Calu3 (cell line): ENCODE results near the gene GREB1L. TPM values are rescaled to one million over a fixed set of nuclear protein-coding genes. Genes with fewer than 3 reads are reported as not detected.

ENCODE experiments used
- BruUV-seq: library from RNA; stranded (reverse); fragments of 400-500 nt; replicated peaks from 2 replicates; lab custom pipeline; 2021; lab: Mats Ljungman, UMichigan
- CTCF ChIA-PET: fragments of 300-600 bp; sonication (Branson Sonifier 250); formaldehyde crosslinking; loops from one replicate; lab custom pipeline; 2022; ENCODE audit warnings: antibody characterized with exemption; lab: Charles Lee
- DNase-seq: peaks from one replicate; pipeline ENCODE4 v3.0.0; 2022
- H3K27ac Mint-ChIP-seq: one replicate; pipeline ENCODE4 v1.8.0; 2022; ENCODE audit warnings: mixed read lengths; ENCODE audit not compliant: unreplicated experiment
- H3K27me3 Mint-ChIP-seq: one replicate; pipeline ENCODE4 v1.8.0; 2022; ENCODE audit warnings: mixed read lengths; ENCODE audit not compliant: unreplicated experiment
- H3K36me3 Mint-ChIP-seq: one replicate; pipeline ENCODE4 v1.8.0; 2022; ENCODE audit warnings: mild to moderate bottlenecking, moderate library complexity, mixed read lengths; ENCODE audit not compliant: insufficient read depth, unreplicated experiment
- H3K4me1 Mint-ChIP-seq: one replicate; pipeline ENCODE4 v1.8.0; 2022; ENCODE audit warnings: mild to moderate bottlenecking, low read depth, mixed read lengths; ENCODE audit not compliant: unreplicated experiment
- H3K4me3 Mint-ChIP-seq: one replicate; pipeline ENCODE4 v1.8.0; 2022; ENCODE audit warnings: mild to moderate bottlenecking, low read depth, moderate library complexity, mixed read lengths; ENCODE audit not compliant: unreplicated experiment
- H3K9me3 Mint-ChIP-seq: one replicate; pipeline ENCODE4 v1.8.0; 2022; ENCODE audit warnings: low read depth, mixed read lengths; ENCODE audit not compliant: unreplicated experiment
- intact Hi-C: fragments of 100-400 bp; cut with micrococcal nuclease; formaldehyde crosslinking; loops from one replicate; pipeline ENCODE4 v1.10.0; 2022; ENCODE audit not compliant: unreplicated experiment
- total RNA-seq: library from RNA; stranded (reverse); gene quantifications from 2 replicates; pipeline ENCODE4 v1.2.3, GENCODE V29; 2022
- TF ChIP-seq, protein P1 (sequence below): fragments of 200-600 bp; IDR thresholded peaks from one replicate; pipeline ENCODE4 v1.8.0; 2022; ENCODE audit warnings: antibody characterized with exemption; ENCODE audit not compliant: unreplicated experiment

Gene GREB1L
- total RNA-seq, 1 experiment from 2014 or later = 3.8 TPM

DNA sequence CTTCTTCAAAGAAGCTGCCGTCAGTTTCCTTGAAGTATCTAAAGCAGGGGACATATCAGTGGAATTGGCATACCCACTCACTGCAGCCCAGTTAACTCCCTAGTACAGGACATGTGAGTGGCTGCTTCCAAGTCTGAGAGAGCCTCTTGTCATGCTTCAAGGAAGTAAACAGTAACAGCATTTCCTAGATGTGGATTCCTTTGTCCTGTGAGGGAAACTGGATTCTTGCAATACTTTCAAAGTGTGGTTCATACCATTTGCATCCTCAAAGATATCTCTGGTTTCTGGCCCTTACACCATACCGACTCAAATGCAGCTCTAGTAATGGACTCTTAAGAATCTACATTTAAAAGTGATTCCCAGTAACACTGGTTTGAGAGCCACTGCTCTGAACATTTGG lies 271.3 kb downstream of the GREB1L start:
- Mint-ChIP-seq H3K27ac (peak overlapping the region; percentile 33), H3K27me3 (no peaks in the 10 kb centered on the region), H3K4me1 (no peaks in the 10 kb centered on the region), H3K36me3 (peaks cover 21% of the 10 kb centered on the region), H3K4me3 (no peak overlapping the region), H3K9me3 (no peaks in the 10 kb centered on the region)
- CTCF ChIA-PET = no interaction called here
- TF ChIP-seq, protein P1, sequence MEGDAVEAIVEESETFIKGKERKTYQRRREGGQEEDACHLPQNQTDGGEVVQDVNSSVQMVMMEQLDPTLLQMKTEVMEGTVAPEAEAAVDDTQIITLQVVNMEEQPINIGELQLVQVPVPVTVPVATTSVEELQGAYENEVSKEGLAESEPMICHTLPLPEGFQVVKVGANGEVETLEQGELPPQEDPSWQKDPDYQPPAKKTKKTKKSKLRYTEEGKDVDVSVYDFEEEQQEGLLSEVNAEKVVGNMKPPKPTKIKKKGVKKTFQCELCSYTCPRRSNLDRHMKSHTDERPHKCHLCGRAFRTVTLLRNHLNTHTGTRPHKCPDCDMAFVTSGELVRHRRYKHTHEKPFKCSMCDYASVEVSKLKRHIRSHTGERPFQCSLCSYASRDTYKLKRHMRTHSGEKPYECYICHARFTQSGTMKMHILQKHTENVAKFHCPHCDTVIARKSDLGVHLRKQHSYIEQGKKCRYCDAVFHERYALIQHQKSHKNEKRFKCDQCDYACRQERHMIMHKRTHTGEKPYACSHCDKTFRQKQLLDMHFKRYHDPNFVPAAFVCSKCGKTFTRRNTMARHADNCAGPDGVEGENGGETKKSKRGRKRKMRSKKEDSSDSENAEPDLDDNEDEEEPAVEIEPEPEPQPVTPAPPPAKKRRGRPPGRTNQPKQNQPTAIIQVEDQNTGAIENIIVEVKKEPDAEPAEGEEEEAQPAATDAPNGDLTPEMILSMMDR = no peak
- intact Hi-C loops = no loop called here
- no TSS peak for BruUV-seq
- DNase-seq = no peak

DNA sequence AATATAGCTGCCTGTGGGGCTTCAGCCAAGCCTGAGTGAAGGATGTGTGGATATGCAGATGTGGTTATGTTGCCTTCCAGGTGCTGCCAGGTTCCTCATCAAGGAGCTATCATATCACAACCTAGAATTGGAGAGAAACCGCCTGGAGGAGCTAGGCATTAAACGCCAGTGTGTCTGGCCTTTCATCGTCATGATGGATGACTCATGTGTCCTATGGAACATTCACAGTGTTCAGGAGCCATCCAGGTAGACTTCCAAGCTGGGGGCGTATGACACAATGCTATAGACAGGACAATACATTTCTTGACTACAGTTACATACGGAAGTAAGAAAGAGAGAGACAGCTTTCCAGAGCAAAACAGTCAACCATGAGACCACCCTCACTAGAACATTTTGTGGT lies 271.7 kb downstream of the GREB1L start:
- no peak for DNase-seq
- Mint-ChIP-seq H3K27me3 (no peaks in the 10 kb centered on the region), H3K4me1 (no peaks in the 10 kb centered on the region), H3K27ac (peak overlapping the region; percentile 33), H3K9me3 (no peaks in the 10 kb centered on the region), H3K4me3 (no peak overlapping the region), H3K36me3 (peaks cover 25% of the 10 kb centered on the region)
- intact Hi-C loops = no loop called here
- TF ChIP-seq, protein P1 = no peak
- CTCF ChIA-PET = no interaction called here
- BruUV-seq = no TSS peak

DNA sequence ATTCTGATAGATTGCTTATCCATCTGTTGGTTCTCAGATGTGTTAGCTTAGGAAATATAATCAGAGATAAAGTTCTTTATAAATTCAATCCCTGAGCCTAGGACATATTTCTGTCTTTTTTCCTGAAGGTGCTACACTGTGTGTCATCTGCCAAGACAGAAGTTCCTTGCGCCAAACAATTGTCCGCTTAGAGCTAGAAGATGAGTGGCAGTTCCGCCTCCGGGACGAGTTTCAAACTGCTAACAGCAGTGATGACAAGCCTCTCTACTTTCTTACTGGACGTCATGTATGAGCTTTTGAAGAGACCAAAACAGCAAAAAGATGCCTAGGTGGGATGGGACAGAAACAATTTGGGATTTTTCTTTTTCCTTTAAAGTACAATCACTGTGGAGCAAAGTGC lies 280.5 kb downstream of the GREB1L start:
- CTCF ChIA-PET = no interaction called here
- TF ChIP-seq, protein P1 = no peak
- H3K27ac Mint-ChIP-seq = no peak overlapping the region
- DNase-seq = no peak
- H3K9me3 Mint-ChIP-seq = no peaks in the 10 kb centered on the region
- no TSS peak for BruUV-seq
- no peak overlapping the region for H3K4me3 Mint-ChIP-seq
- intact Hi-C loops = no loop called here
- H3K27me3 Mint-ChIP-seq = no peaks in the 10 kb centered on the region
- H3K36me3 Mint-ChIP-seq = peaks cover 44% of the 10 kb centered on the region
- H3K4me1 Mint-ChIP-seq = no peaks in the 10 kb centered on the region

DNA sequence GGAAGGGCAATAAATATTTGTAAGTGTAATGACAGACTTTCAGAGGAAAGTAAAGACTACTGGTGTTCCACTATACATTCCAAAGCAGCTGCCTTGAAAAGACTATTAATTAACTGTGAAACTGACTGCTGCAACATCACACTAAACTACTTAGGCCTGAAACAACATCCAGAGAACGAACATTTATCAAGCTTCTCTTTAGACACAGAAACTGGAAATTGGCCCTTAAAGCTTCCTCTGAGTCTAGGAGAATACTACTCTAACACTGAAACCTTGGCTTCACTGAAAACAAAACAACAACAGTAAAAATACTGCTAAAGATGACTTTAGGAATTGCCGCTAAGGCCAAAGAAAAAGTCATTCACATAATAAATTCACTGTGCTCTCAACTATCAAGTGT lies 283.9 kb downstream of the GREB1L start:
- H3K9me3 Mint-ChIP-seq = no peaks in the 10 kb centered on the region
- CTCF ChIA-PET = no interaction called here
- TF ChIP-seq, protein P1 = no peak
- H3K36me3 Mint-ChIP-seq = peaks cover 40% of the 10 kb centered on the region
- no peak overlapping the region for H3K4me3 Mint-ChIP-seq
- no peak overlapping the region for H3K27ac Mint-ChIP-seq
- no peaks in the 10 kb centered on the region for H3K27me3 Mint-ChIP-seq
- intact Hi-C loops = no loop called here
- BruUV-seq = no TSS peak
- no peaks in the 10 kb centered on the region for H3K4me1 Mint-ChIP-seq
- DNase-seq = no peak
